BJ (cell line): ENCODE results near the gene TPX2. TPM values are rescaled to one million over a fixed set of nuclear protein-coding genes. Genes with fewer than 3 reads are reported as not detected.

Experiments used
- CTCF ChIA-PET: fragments of 350-600 bp; formaldehyde crosslinking; extraction: SDS; loops from one replicate; lab custom pipeline; 2021; ENCODE audit warnings: antibody characterized with exemption, inconsistent platforms; lab: Yijun Ruan, JAX
- POLR2A ChIA-PET: fragments of 300-600 bp; sonication (Branson Sonifier 250); formaldehyde crosslinking; extraction: SDS; loops from one replicate; lab custom pipeline; 2021; ENCODE audit warnings: antibody characterized with exemption; lab: Charles Lee
- DNase-seq: peaks from one replicate; pipeline ENCODE4 v3.0.0-alpha.2; 2011; ENCODE audit warnings: low read depth
- H3K27me3 ChIP-seq: 2 replicates; pipeline ENCODE4 v1.6.0; 2011; ENCODE audit warnings: low read length; ENCODE audit not compliant: control insufficient read depth, insufficient read depth
- H3K36me3 ChIP-seq: 2 replicates; pipeline ENCODE4 v1.5.1; 2011; ENCODE audit warnings: low read length; ENCODE audit not compliant: control insufficient read depth, insufficient read depth
- H3K4me3 ChIP-seq: 2 replicates; pipeline ENCODE4 v1.5.1; 2011; ENCODE audit warnings: low read depth, mild to moderate bottlenecking, control low read depth, low read length
- CTCF ChIP-seq: IDR thresholded peaks from 2 replicates; pipeline ENCODE4 v1.5.1; 2011; ENCODE audit warnings: low read depth, mild to moderate bottlenecking, control low read depth, inconsistent platforms, low read length, moderate library complexity; ENCODE audit not compliant: insufficient read depth
- polyA plus RNA-seq: library from polyadenylated mRNA; depleted of rRNA; stranded (reverse); fragments of >200 nt; gene quantifications from 2 replicates; pipeline ENCODE4 v1.2.3, GENCODE V29; 2011

TPX2 gene
- polyA plus RNA-seq, 1 experiment, result 29.9 TPM

- DNase-seq, result peak; percentile 91
- CTCF ChIA-PET, result interaction anchor here (0.8 to 2.9 kb wide), 7 partner anchors 11 to 147 kb away, joined by 3 to 14 read pairs (median 5); partner anchors contain the start of gene BCL2L1
- TF ChIP-seq CTCF, result no peak
- H3K36me3 ChIP-seq, result no peaks in the 10 kb centered on the region
- no peaks in the 10 kb centered on the region for H3K27me3 ChIP-seq
- POLR2A ChIA-PET, result interaction anchor here (1.2 kb wide), 1 partner anchor 14 kb away, joined by 3 read pairs; no protein-coding TSS in a partner anchor
- no peak overlapping the region for H3K4me3 ChIP-seq
Measured at GRCh38 chr20:31698803-31699718, 40.0 kb upstream of the TPX2 start.

GRCh38 chr20:31699801-31700728 lies 39.0 kb upstream of the TPX2 start:
- ChIA-PET CTCF (interaction anchor here (0.8 to 2.9 kb wide), 9 partner anchors 9 to 146 kb away, joined by 3 to 14 read pairs (median 4); partner anchors contain the start of gene BCL2L1), POLR2A (interaction anchor here (1.1 to 1.2 kb wide), 2 partner anchors 13 kb away, joined by 3 read pairs; no protein-coding TSS in a partner anchor)
- TF ChIP-seq CTCF, result no peak
- no peaks in the 10 kb centered on the region for H3K27me3 ChIP-seq
- no peak for DNase-seq
- no peaks in the 10 kb centered on the region for H3K36me3 ChIP-seq
- no peak overlapping the region for H3K4me3 ChIP-seq

- H3K27me3 ChIP-seq, result no peaks in the 10 kb centered on the region
- ChIA-PET CTCF (interaction anchor here (1.0 to 2.9 kb wide), 5 partner anchors 10 to 39 kb away, joined by 3 to 14 read pairs (median 4); no protein-coding TSS in a partner anchor), POLR2A (interaction anchor here (1.1 kb wide), 1 partner anchor 13 kb away, joined by 3 read pairs; no protein-coding TSS in a partner anchor)
- no peak overlapping the region for H3K4me3 ChIP-seq
- no peaks in the 10 kb centered on the region for H3K36me3 ChIP-seq
- DNase-seq, result no peak
- no peak for TF ChIP-seq CTCF
Measured at GRCh38 chr20:31700747-31701146, 38.3 kb upstream of the TPX2 start.

GRCh38 chr20:31701591-31701990 lies 37.5 kb upstream of the TPX2 start:
- CTCF ChIA-PET, result interaction anchor here (1.3 to 2.9 kb wide), 3 partner anchors 9 to 40 kb away, joined by 3 to 14 read pairs (median 5); no protein-coding TSS in a partner anchor
- POLR2A ChIA-PET, result no interaction called here
- H3K36me3 ChIP-seq, result no peaks in the 10 kb centered on the region
- H3K27me3 ChIP-seq, result no peaks in the 10 kb centered on the region
- no peak for TF ChIP-seq CTCF
- H3K4me3 ChIP-seq, result no peak overlapping the region
- no peak for DNase-seq
